Esophagus muscularis mucosa (tissue), 4 donors: ENCODE results near the gene ERBB4.
"Not testable (repeated sequence)": the region's sequence is repeated elsewhere in the genome, so short reads cannot be mapped to it uniquely, and the experiment has no call there.

Source experiments
- EP300 ChIP-seq: sonication (generic); formaldehyde crosslinking; IDR thresholded peaks from one replicate; pipeline ENCODE4 v1.6.1; 2017; ENCODE audit warnings: antibody characterized with exemption
- POLR2A ChIP-seq: fragments of 450-650 bp; IDR thresholded peaks from one replicate; pipeline ENCODE4 v1.6.1; 2017; ENCODE audit warnings: antibody characterized with exemption, moderate library complexity, mild to moderate bottlenecking, low read depth
- POLR2AphosphoS5 ChIP-seq, 2 donors: sonication (generic); formaldehyde crosslinking; IDR thresholded peaks; one replicate each; pipeline ENCODE4 v1.6.1; 2017; ENCODE audit warnings: antibody characterized with exemption in 2 of 2
- TF ChIP-seq, protein P1 (sequence below), 3 experiments: fragments of 200-600 bp in 2 of 3; fragments of 450-650 bp in 1 of 3; sonication (generic) in 2 of 3; IDR thresholded peaks; one replicate each; pipeline ENCODE4 v1.5.1; 2017 to 2019; ENCODE audit warnings: antibody characterized with exemption in 3 of 3, mild to moderate bottlenecking in 2 of 3, moderate library complexity in 1 of 3

DNA sequence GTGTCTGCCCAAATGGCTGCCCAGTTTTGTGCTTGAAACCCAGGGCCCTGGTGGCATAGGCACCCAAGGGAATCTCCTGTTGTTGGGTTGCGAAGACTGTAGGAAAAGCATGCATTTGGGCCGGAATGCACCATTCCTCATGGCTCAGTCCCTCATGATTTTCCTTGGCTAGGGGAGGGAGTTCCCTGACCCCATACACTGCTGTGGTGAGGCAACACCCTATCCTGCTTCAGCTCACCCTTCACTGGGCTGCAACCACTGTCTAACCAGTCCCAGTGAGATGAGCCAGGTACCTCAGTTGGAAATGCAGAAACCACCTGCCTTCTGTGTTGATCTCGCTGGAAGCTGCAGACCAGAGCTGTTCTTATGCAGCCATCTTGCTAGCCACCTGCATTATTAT, 300.4 kb downstream of the ERBB4 start:
- TF ChIP-seq, protein P1, sequence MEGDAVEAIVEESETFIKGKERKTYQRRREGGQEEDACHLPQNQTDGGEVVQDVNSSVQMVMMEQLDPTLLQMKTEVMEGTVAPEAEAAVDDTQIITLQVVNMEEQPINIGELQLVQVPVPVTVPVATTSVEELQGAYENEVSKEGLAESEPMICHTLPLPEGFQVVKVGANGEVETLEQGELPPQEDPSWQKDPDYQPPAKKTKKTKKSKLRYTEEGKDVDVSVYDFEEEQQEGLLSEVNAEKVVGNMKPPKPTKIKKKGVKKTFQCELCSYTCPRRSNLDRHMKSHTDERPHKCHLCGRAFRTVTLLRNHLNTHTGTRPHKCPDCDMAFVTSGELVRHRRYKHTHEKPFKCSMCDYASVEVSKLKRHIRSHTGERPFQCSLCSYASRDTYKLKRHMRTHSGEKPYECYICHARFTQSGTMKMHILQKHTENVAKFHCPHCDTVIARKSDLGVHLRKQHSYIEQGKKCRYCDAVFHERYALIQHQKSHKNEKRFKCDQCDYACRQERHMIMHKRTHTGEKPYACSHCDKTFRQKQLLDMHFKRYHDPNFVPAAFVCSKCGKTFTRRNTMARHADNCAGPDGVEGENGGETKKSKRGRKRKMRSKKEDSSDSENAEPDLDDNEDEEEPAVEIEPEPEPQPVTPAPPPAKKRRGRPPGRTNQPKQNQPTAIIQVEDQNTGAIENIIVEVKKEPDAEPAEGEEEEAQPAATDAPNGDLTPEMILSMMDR (IDR thresholded peaks at IDR 0.05) = not testable (repeated sequence)
- not testable (repeated sequence) for TF ChIP-seq POLR2A; POLR2AphosphoS5 (IDR thresholded peaks at IDR 0.05); EP300
